Mesenteric fat pad (tissue), 1 donor: ENCODE measurements around the gene CLDN3. TPM values are rescaled to one million over a fixed set of nuclear protein-coding genes. Genes with fewer than 3 reads are reported as not detected.
A peak's percentile ranks its signal among the peaks of the same experiment; 100 is the strongest.
"Not testable (repeated sequence)": the region's sequence is repeated elsewhere in the genome, so short reads cannot be mapped to it uniquely, and the experiment has no call there.

Experiments used
- DNase-seq: peaks from one replicate; pipeline ENCODE4 v3.0.0-alpha.2; 2020; ENCODE audit warnings: low spot score
- total RNA-seq: library from RNA; stranded (reverse); fragmentation: NEBNext Ultra II Directional; extraction: Animal tissue kit (Norgen Biotek cat#: 25700); gene quantifications from one replicate; pipeline ENCODE4 v1.2.1, GENCODE V29; 2021
- donor health status: DM: yes; HTN: yes; CAD: no.

The CLDN3 gene
- total RNA-seq, 1 donor from 2014 or later: not detected

- peak; percentile 91 for DNase-seq
These were observed 31.9 kb downstream of the CLDN3 start for GRCh38 chr7:73738220-73738611.

- DNase-seq: no peak
These were observed 32.4 kb downstream of the CLDN3 start for GRCh38 chr7:73737491-73738219.

- DNase-seq: no peak
These were observed 33.2 kb downstream of the CLDN3 start for GRCh38 chr7:73736885-73737284.

- DNase-seq: no peak
These were observed 34.6 kb downstream of the CLDN3 start for GRCh38 chr7:73735528-73735905.

- DNase-seq: peak; percentile 91
These were observed 35.2 kb downstream of the CLDN3 start for GRCh38 chr7:73734619-73735527.

- DNase-seq: no peak
These were observed 37.7 kb downstream of the CLDN3 start for GRCh38 chr7:73732397-73732796.

GRCh38 chr7:73730485-73730884, 39.6 kb downstream of the CLDN3 start:
- DNase-seq: no peak

- DNase-seq: no peak
These were observed 41.5 kb downstream of the CLDN3 start for GRCh38 chr7:73728551-73728950.

- DNase-seq: no peak
These were observed 42.1 kb downstream of the CLDN3 start for GRCh38 chr7:73727952-73728351.

GRCh38 chr7:73726083-73726466, 44.0 kb downstream of the CLDN3 start:
- no peak for DNase-seq

GRCh38 chr7:73723813-73724212, 46.3 kb downstream of the CLDN3 start:
- DNase-seq: no peak

GRCh38 chr7:73722785-73723184, 47.3 kb downstream of the CLDN3 start:
- no peak for DNase-seq

- not testable (repeated sequence) for DNase-seq
These were observed 47.9 kb downstream of the CLDN3 start for GRCh38 chr7:73722182-73722581.

- no peak for DNase-seq
These were observed 48.7 kb downstream of the CLDN3 start for GRCh38 chr7:73721377-73721817.

- not testable (repeated sequence) for DNase-seq
These were observed 49.6 kb downstream of the CLDN3 start for GRCh38 chr7:73720443-73720842.

GRCh38 chr7:73719806-73720169, 50.3 kb downstream of the CLDN3 start:
- DNase-seq: no peak

Other genes with a start within 250 kb of the CLDN3 start
- gene BAZ1B, start 248.0 kb downstream of the CLDN3 start, total RNA-seq: 54.5 TPM
- gene BCL7B, start 212.6 kb downstream of the CLDN3 start, total RNA-seq: 80.1 TPM
- gene TBL2, start 191.7 kb downstream of the CLDN3 start, total RNA-seq: 36.9 TPM
- gene MLXIPL, start 145.7 kb downstream of the CLDN3 start, total RNA-seq: 91.5 TPM
- 2.0 TPM for gene VPS37D, start 102.4 kb downstream of the CLDN3 start, total RNA-seq
- gene DNAJC30, start 86.8 kb downstream of the CLDN3 start, total RNA-seq: 11.7 TPM
- 51.9 TPM for gene BUD23, start 86.7 kb downstream of the CLDN3 start, total RNA-seq
- gene STX1A, start 50.6 kb downstream of the CLDN3 start, total RNA-seq: 3.5 TPM
- gene ABHD11, start 31.5 kb downstream of the CLDN3 start, total RNA-seq: 14.3 TPM
- 0.71 TPM for gene CLDN4, start 60.7 kb upstream of the CLDN3 start, total RNA-seq
- 1.7 TPM for gene METTL27, start 72.2 kb upstream of the CLDN3 start, total RNA-seq
- gene TMEM270, start 90.9 kb upstream of the CLDN3 start, total RNA-seq: not detected